Endothelial cell of umbilical vein (primary cell): Measurements from ENCODE around the gene TES. TPM values are rescaled to one million over a fixed set of nuclear protein-coding genes. Genes with fewer than 3 reads are reported as not detected.

Source experiments
- Bru-seq: library from RNA; stranded (reverse); fragments of 400-500 nt; gene quantifications from one replicate; lab custom pipeline; 2021; lab: Mats Ljungman, UMichigan
- BruChase-seq, 2 experiments: library from RNA; stranded (reverse); fragments of 400-500 nt; gene quantifications; one replicate each; lab custom pipeline; 2021; lab: Mats Ljungman, UMichigan
- BruUV-seq: library from RNA; stranded (reverse); fragments of 400-500 nt; replicated peaks from 2 replicates; lab custom pipeline; 2021; lab: Mats Ljungman, UMichigan
- CTCF ChIA-PET: fragments of 300-600, 350-600 bp; sonication (Branson Sonifier 250); formaldehyde crosslinking; loops from one replicate; lab custom pipeline; 2021; ENCODE audit warnings: antibody characterized with exemption, inconsistent platforms; lab: Charles Lee
- POLR2A ChIA-PET: fragments of 300-600, 350-600 bp; sonication (Branson Sonifier 250); formaldehyde crosslinking; loops from one replicate; lab custom pipeline; 2021; ENCODE audit warnings: antibody characterized with exemption, inconsistent platforms; lab: Charles Lee
- DNase-seq: peaks from one replicate; pipeline ENCODE4 v3.0.0-alpha.2; 2011; ENCODE audit warnings: low read depth, low spot score
- FAIRE-seq: peaks from 2 replicates; lab custom pipeline; 2011; peaks lifted over from hg19 to GRCh38; lab: Jason Lieb, UNC
- H2AFZ ChIP-seq: 2 replicates; pipeline ENCODE4 v1.6.0; 2012; ENCODE audit warnings: low read depth, low read length, control low read depth, inconsistent platforms
- H3K27ac ChIP-seq: 2 replicates; pipeline ENCODE4 v1.5.1; 2011; ENCODE audit warnings: low read depth, mild to moderate bottlenecking, control low read depth, low read length, moderate library complexity; ENCODE audit not compliant: insufficient read depth
- H3K27me3 ChIP-seq, 2 experiments: 2 replicates each; pipeline versions ENCODE4 v1.6.0 to v1.6.1; 2011; ENCODE audit warnings: low read length in 2 of 2, mixed read lengths in 1 of 2; ENCODE audit not compliant: control insufficient read depth in 2 of 2, insufficient read depth in 2 of 2
- H3K36me3 ChIP-seq, 2 experiments: 2 replicates in 1 of 2; 3 replicates in 1 of 2; pipeline ENCODE4 v1.5.1; 2011; ENCODE audit warnings: low read length in 2 of 2, mild to moderate bottlenecking in 1 of 2, moderate library complexity in 1 of 2; ENCODE audit not compliant: control insufficient read depth in 2 of 2, insufficient read depth in 2 of 2; ENCODE audit errors: extremely low read depth in 1 of 2
- H3K4me1 ChIP-seq: 3 replicates; pipeline ENCODE4 v1.5.1; 2011; ENCODE audit warnings: mild to moderate bottlenecking, low read length; ENCODE audit not compliant: control insufficient read depth, insufficient read depth; ENCODE audit errors: extremely low read depth
- H3K4me2 ChIP-seq: 2 replicates; pipeline ENCODE4 v1.6.1; 2011; ENCODE audit warnings: low read length, control low read depth, mixed read lengths; ENCODE audit not compliant: insufficient read depth
- H3K4me3 ChIP-seq, 3 experiments: fragments of 200-600 bp in 1 of 3; sonication (generic), shearing (Covaris generic) in 1 of 3; replicated peaks in 1 of 3; 2 replicates each; pipeline ENCODE4 v1.5.1; 2011 to 2016; ENCODE audit warnings: control low read depth in 3 of 3, low read length in 3 of 3, mild to moderate bottlenecking in 2 of 3, inconsistent platforms in 1 of 3, low read depth in 1 of 3, moderate library complexity in 1 of 3; ENCODE audit not compliant: insufficient read depth in 1 of 3
- H3K79me2 ChIP-seq: 2 replicates; pipeline ENCODE4 v1.6.0; 2012; ENCODE audit warnings: low read length, inconsistent platforms; ENCODE audit not compliant: control insufficient read depth, insufficient read depth
- H3K9ac ChIP-seq: replicated peaks from 2 replicates; pipeline ENCODE3; 2011; ENCODE audit warnings: low read length, control low read depth; ENCODE audit not compliant: insufficient read depth; ENCODE audit errors: extremely low read depth
- H3K9me1 ChIP-seq: replicated peaks from 3 replicates; pipeline ENCODE4 v1.6.0; 2011; ENCODE audit warnings: mild to moderate bottlenecking, low read length; ENCODE audit not compliant: control insufficient read depth, insufficient read depth; ENCODE audit errors: extremely low read depth
- H3K9me3 ChIP-seq: replicated peaks from 2 replicates; pipeline ENCODE4 v1.5.1; 2012; ENCODE audit warnings: low read length, inconsistent platforms; ENCODE audit not compliant: control insufficient read depth, insufficient read depth
- H4K20me1 ChIP-seq: replicated peaks from 2 replicates; pipeline ENCODE3; 2011; ENCODE audit warnings: mild to moderate bottlenecking, low read length; ENCODE audit not compliant: control insufficient read depth, insufficient read depth; ENCODE audit errors: extremely low read depth
- CTCF ChIP-seq, 2 donors: IDR thresholded peaks; 1 replicate in 1 of 2; 2 replicates in 1 of 2; pipeline ENCODE4 v1.5.1; 2011; ENCODE audit warnings: low read length in 2 of 2, mild to moderate bottlenecking in 2 of 2, moderate library complexity in 2 of 2, control low read depth in 1 of 2, inconsistent platforms in 1 of 2, low read depth in 1 of 2; ENCODE audit not compliant: insufficient read depth in 1 of 2; ENCODE audit errors: extremely low read depth in 1 of 2
- EZH2 ChIP-seq: IDR thresholded peaks from 2 replicates; pipeline ENCODE4 v1.6.1; 2012; ENCODE audit warnings: borderline replicate concordance, low read depth, mild to moderate bottlenecking, moderate library complexity, low read length, inconsistent platforms; ENCODE audit not compliant: severe bottlenecking
- FOS ChIP-seq: IDR thresholded peaks from 2 replicates; pipeline ENCODE4 v1.6.1; 2011; ENCODE audit warnings: mild to moderate bottlenecking, low read length, moderate library complexity, borderline replicate concordance; ENCODE audit not compliant: insufficient read depth
- JUN ChIP-seq: IDR thresholded peaks from 2 replicates; pipeline ENCODE4 v1.6.1; 2011; ENCODE audit warnings: borderline replicate concordance, low read depth; ENCODE audit not compliant: insufficient read length, insufficient read depth
- MAX ChIP-seq: IDR thresholded peaks from 2 replicates; pipeline ENCODE4 v1.6.1; 2011; ENCODE audit not compliant: insufficient read depth, insufficient read length
- MYC ChIP-seq: IDR thresholded peaks from one replicate; pipeline ENCODE4 v1.6.1; 2011; ENCODE audit warnings: mild to moderate bottlenecking, low read depth, low read length
- POLR2A ChIP-seq: IDR thresholded peaks from 2 replicates; pipeline ENCODE4 v1.6.1; 2012; ENCODE audit warnings: low read depth, mild to moderate bottlenecking, control low read depth, low read length
- POLR2AphosphoS5 ChIP-seq: IDR thresholded peaks from 2 replicates; pipeline ENCODE4 v1.6.1; 2012; ENCODE audit warnings: low read depth, mild to moderate bottlenecking, control low read depth, low read length, moderate library complexity; ENCODE audit not compliant: insufficient read depth
- dilution Hi-C: fragments of 300-500 bp; cut with MboI; formaldehyde crosslinking; loops from one replicate; pipeline ENCODE4 v1.15.0; 2019; ENCODE audit warnings: low sequenced_read_pairs; ENCODE audit not compliant: extremely low pct_ligation_motif_present
- intact Hi-C: fragments of 100-400 bp; cut with micrococcal nuclease; formaldehyde crosslinking; loops from one replicate; pipeline ENCODE4 v1.10.0; 2022
- long read RNA-seq: library from polyadenylated mRNA; stranded (forward); transcript quantifications from one replicate; pipeline ENCODE4 v2.0.0, GENCODE V29; 2021
- polyA minus RNA-seq, 3 experiments: library from RNA; depleted of rRNA, polyadenylated mRNA; stranded (reverse); fragments of >200 nt; gene quantifications; 1 replicate in 1 of 3; 2 replicates in 2 of 3; pipeline ENCODE4 v1.2.3, GENCODE V29; 2011
- polyA plus RNA-seq, 4 experiments: library from polyadenylated mRNA; depleted of rRNA in 3 of 4; stranded (reverse) in 3 of 4; unstranded in 1 of 4; fragments of >200 nt; gene quantifications; 2 replicates each; pipeline versions ENCODE4 v1.2.1 to v1.2.3, GENCODE V29; 2011 to 2012; ENCODE audit warnings: missing spikeins in 1 of 4
- total RNA-seq: library from RNA; stranded (reverse); gene quantifications from 2 replicates; pipeline ENCODE4 v1.2.3, GENCODE V29; 2021

The TES gene
- 50.5 and 64.8 TPM in 2 replicates for total RNA-seq
- polyA plus RNA-seq, result 31.3 and 35.3 TPM in 2 replicates
- polyA plus RNA-seq (2011; cell fraction: cytosol; rRNA removed), result 31.6 and 33.6 TPM in 2 replicates
- polyA plus RNA-seq (2011; cell fraction: nucleus; rRNA removed), result 116 and 122 TPM in 2 replicates
- 28.0 and 38.8 TPM in 2 replicates for polyA plus RNA-seq (2012)
- 44.3 and 48.7 TPM in 2 replicates for polyA minus RNA-seq
- 39.0 TPM for polyA minus RNA-seq (2011; cell fraction: cytosol; rRNA and poly(A)+ RNA removed)
- polyA minus RNA-seq (2011; cell fraction: nucleus; rRNA and poly(A)+ RNA removed), result 72.9 and 85.3 TPM in 2 replicates
- percentile 93 among the genes with signal in this experiment for Bru-seq, nascent RNA
- percentile 85 among the genes with signal in this experiment for BruChase-seq, experiment 1, labeled RNA remaining after a 6-hour chase
- percentile 89 among the genes with signal in this experiment for BruChase-seq, experiment 2, labeled RNA remaining after a 2-hour chase
- long read RNA-seq, transcript TES-201 (7 exons, 2,782 nt), result major isoform, 120 of 174 reads
- long read RNA-seq, transcript TES-205 (3 exons, 873 nt), result minor isoform, 12 of 174 reads
- long read RNA-seq, partial matches to known transcripts, result 29 of 174 reads
- long read RNA-seq, other reads (novel, unspliced or antisense), result 13 of 174 reads

GRCh38 chr7:116210345-116211005, at the start of gene TES:
TSS of gene TES (plus strand) at chr7:116210539. CDS start at chr7:116210708, 169 bp downstream.
- no TSS peak for BruUV-seq
- Histone ChIP-seq H3K9me1 (no peaks in the 10 kb centered on the region), H2AFZ (peak within 1 kb of the TSS; percentile 70), H3K4me2 (peak within 1 kb of the TSS; percentile 94), H3K4me3 (peak within 1 kb of the TSS; percentile 79 to 89 (median 84)), H3K27ac (peak within 1 kb of the TSS; percentile 89), H3K36me3 (no peaks in the 10 kb centered on the region), H3K27me3 (no peaks in the 10 kb centered on the region), H3K9me3 (no peaks in the 10 kb centered on the region), H3K79me2 (peaks cover 47% of the 10 kb centered on the region), H3K9ac (peak within 1 kb of the TSS; percentile 98), H3K4me1 (peaks cover 35% of the 10 kb centered on the region), H4K20me1 (no peaks in the 10 kb centered on the region)
- ChIA-PET POLR2A (interaction anchor here (0.9 kb wide), 2 partner anchors 9 to 11 kb away, joined by 3 to 4 read pairs; no protein-coding TSS in a partner anchor), CTCF (interaction anchor here (0.9 to 6.3 kb wide), 9 partner anchors 8 to 76 kb away, joined by 3 to 55 read pairs (median 6); no protein-coding TSS in a partner anchor)
- dilution Hi-C loops, result no loop called here
- TF ChIP-seq POLR2AphosphoS5, result peak; percentile 72
- TF ChIP-seq POLR2A, result peak; percentile 58
- TF ChIP-seq EZH2, result no peak
- peak; percentile 68 for DNase-seq
- FAIRE-seq, result peak; percentile 35
- intact Hi-C loops, result loop anchor here (1.0 to 10.0 kb wide), 4 partner anchors 8 to 464 kb away; partner anchors contain the start of gene MET

GRCh38 chr7:116161728-116162127, 48.6 kb upstream of the TES start:
- H3K27me3 ChIP-seq, result no peaks in the 10 kb centered on the region
- no peaks in the 10 kb centered on the region for H4K20me1 ChIP-seq
- no peak for FAIRE-seq
- intact Hi-C loops, result no loop called here
- POLR2A ChIA-PET, result no interaction called here
- H3K79me2 ChIP-seq, result no peaks in the 10 kb centered on the region
- no peak overlapping the region for H3K4me3 ChIP-seq
- H2AFZ ChIP-seq, result no peak overlapping the region
- no peak for DNase-seq
- dilution Hi-C loops, result no loop called here
- CTCF ChIA-PET, result no interaction called here
- H3K4me2 ChIP-seq, result no peak overlapping the region
- BruUV-seq, result no TSS peak
- no peaks in the 10 kb centered on the region for H3K9me3 ChIP-seq
- no peak overlapping the region for H3K27ac ChIP-seq
- no peak for TF ChIP-seq JUN
- TF ChIP-seq MAX, result no peak
- TF ChIP-seq MYC, result no peak
- TF ChIP-seq FOS, result no peak
- TF ChIP-seq POLR2AphosphoS5, result no peak
- TF ChIP-seq POLR2A, result no peak
- no peak for TF ChIP-seq CTCF (IDR thresholded peaks at IDR 0.05; ENCODE audit: extremely low read depth in 1 of 2, insufficient read depth in 1 of 2, low read depth in 1 of 2, low read length in 2 of 2)
- no peak for TF ChIP-seq EZH2
- no peak overlapping the region for H3K9ac ChIP-seq
- no peaks in the 10 kb centered on the region for H3K9me1 ChIP-seq
- no peaks in the 10 kb centered on the region for H3K4me1 ChIP-seq
- H3K36me3 ChIP-seq, result no peaks in the 10 kb centered on the region
